Measurements from ENCODE around the gene CLTCL1.

DNA sequence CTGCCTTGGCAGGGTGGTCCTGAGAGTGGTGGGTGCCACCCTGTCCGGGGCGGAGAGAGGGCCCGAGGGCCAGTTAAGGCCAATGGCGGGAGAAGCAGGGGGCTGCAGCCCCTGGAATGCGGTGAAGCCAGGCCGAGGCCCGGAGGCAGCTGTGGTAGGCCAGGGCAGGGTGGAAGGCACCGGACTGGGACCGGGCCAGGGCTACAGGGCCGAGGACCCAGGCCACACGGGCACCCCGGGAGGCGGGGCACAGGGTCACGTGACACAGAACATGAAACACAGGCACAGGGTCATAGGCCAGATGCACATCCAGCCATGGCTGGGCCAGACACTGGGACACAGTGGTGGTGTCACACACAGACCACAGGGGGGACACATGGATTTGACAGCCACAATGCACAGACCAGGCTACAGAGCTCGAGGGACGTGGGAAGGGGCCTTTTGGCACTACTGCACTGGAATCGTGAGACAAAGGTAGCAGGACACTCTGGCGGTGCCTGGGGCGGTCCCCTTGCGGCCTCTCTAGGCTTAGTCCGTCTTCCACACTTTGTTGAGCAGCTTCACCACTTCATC lies 115.8 kb downstream of the CLTCL1 start:
- TF ChIP-seq, protein P1, sequence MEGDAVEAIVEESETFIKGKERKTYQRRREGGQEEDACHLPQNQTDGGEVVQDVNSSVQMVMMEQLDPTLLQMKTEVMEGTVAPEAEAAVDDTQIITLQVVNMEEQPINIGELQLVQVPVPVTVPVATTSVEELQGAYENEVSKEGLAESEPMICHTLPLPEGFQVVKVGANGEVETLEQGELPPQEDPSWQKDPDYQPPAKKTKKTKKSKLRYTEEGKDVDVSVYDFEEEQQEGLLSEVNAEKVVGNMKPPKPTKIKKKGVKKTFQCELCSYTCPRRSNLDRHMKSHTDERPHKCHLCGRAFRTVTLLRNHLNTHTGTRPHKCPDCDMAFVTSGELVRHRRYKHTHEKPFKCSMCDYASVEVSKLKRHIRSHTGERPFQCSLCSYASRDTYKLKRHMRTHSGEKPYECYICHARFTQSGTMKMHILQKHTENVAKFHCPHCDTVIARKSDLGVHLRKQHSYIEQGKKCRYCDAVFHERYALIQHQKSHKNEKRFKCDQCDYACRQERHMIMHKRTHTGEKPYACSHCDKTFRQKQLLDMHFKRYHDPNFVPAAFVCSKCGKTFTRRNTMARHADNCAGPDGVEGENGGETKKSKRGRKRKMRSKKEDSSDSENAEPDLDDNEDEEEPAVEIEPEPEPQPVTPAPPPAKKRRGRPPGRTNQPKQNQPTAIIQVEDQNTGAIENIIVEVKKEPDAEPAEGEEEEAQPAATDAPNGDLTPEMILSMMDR (IDR thresholded peaks at IDR 0.05 in 4 of 5, conservative IDR thresholded peaks at IDR 0.05 in 1 of 5), result no peak
- no peak for TF ChIP-seq POLR2A (IDR thresholded peaks at IDR 0.05)

All from gastrocnemius medialis (tissue), 4 donors.